ENCODE data around the gene PRKAR1B.
"Not testable (repeated sequence)": the region's sequence is repeated elsewhere in the genome, so short reads cannot be mapped to it uniquely, and the experiment has no call there.

Gene PRKAR1B

DNA sequence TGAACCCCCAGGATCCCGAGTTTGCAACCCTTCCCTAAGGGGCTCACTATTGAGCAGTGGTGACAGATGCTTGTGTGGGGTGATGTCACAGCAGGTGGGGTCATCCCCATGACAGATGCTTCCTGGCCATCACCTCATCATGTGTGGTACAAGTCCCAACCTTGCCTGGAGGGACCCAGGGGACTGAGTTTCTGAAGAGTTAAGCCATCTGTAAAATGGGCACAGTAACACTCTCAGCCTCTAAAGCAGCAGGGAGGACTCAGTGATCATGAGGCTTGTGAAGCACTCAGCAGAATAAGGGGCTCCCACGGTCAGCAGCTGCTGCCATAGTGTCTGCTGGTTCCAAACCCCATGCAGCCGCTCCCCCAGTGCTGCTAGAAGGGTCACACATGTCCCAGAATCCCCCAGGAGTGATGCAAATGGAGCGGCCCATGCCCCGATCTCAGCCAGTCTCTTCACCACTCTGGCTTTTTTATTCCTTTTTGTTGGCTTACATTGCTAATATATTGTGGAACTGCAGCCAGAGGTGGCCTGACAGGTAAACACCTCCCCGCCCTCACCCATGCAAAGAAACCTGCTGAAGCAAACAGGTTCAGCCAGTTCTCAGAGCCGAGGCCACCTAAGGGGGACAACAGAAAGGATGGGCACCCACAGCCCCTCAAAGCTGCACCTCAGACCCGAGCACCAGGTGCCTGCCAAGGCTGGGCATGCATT is 105.4 kb downstream of the PRKAR1B start:
- DNase-seq (ENCODE audit: low spot score): no peak

DNA sequence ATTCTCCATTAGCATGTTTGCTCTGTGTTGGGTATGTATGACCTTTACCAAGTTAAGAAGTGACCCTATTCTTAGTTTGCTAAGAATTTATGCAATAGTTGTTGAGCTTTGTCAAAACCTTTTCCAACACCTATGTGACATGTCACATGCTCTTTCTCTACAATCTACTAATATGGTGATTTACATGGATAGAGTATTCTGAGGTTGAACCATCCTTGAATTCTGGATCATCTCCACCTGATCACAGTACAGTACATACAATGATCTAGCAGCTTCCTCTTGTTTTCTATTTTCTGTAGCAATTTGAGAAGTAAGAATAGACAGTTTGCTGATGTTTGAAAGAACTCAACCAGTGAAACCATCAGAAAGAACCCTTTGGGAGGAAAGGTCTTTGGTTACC is 106.2 kb downstream of the PRKAR1B start:
- no peak for DNase-seq (ENCODE audit: low spot score)

DNA sequence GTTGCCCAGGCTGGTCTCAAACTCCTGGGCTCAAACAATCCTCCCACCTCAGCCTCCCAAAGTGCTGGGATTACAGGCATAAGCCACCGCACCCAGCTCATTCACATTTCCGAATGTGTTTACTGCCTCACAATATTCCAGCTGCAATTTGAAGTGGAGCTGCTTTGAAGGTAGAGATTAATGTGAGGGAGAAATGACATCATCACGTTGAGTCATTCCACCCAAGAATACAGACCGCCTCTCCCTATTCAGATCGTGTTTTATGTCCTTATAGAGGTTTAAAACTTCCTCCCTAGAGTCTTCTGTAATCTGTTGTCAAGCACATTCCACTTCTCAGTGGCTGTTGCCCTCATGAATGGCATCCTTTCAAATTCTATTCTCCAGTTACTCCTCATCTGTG is 107.0 kb downstream of the PRKAR1B start:
- DNase-seq (ENCODE audit: low spot score): peak; percentile 90

DNA sequence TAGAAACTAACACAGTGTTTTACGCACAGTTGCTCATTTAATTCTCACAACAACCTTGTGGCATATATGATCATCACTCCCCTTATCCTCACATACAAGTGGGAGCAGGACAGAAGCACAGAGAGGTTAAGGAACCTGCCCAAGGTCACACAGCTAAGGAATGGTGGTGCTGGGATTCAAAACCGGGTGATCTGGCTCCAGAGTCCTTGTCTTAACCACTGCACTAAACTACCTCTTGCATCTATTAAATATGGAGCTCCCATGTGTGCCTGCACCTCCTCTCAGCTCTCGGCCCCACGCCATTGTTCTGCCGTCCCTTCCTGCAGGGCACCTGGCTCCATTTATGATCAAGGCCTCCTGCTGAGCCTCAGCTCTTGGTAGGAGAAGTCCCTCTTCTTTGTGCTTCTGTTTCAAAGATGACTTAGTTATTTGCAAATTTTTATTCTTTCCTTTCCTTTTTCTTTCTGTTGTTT is 107.7 kb downstream of the PRKAR1B start:
- no peak for DNase-seq (ENCODE audit: low spot score)

DNA sequence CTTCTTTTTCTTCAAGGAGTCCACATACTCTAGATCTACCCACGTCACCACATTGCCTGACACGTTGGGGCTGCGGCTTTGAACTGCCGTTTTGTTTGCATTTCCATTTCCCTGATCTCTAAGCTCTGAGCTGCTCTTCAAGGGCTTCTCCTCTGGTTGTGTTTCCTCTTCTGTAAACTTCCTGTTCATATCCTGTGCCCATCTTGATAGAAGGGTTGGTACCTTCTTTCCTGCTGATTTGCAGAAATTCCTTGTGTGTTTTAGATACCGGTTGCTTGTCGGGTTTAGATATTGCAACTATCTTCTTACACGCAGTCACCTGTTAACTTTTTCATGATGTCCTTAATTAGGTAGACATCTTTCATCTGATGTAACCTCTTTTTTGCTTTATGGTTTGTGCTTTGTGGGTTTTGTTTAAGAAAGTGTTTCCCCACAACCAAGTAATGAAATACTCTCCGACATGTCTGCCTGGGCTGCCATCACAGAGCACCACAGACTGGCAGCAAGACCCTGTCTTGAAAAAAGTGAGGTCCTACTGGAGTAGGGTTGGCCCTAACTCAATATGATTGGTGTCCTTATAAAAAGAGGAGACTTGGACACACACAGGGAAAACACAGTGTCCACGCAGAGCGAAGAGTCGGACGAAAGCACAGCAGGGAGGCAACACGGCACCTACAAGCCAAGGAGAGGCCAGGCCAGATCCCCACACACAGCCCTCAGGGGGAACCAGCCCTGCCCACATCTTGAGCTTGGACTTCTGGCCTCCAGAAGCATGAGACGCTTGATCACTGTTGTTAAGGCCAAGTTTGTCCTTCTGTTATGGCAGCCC is 108.3 kb downstream of the PRKAR1B start:
- DNase-seq (ENCODE audit: low spot score): no peak

DNA sequence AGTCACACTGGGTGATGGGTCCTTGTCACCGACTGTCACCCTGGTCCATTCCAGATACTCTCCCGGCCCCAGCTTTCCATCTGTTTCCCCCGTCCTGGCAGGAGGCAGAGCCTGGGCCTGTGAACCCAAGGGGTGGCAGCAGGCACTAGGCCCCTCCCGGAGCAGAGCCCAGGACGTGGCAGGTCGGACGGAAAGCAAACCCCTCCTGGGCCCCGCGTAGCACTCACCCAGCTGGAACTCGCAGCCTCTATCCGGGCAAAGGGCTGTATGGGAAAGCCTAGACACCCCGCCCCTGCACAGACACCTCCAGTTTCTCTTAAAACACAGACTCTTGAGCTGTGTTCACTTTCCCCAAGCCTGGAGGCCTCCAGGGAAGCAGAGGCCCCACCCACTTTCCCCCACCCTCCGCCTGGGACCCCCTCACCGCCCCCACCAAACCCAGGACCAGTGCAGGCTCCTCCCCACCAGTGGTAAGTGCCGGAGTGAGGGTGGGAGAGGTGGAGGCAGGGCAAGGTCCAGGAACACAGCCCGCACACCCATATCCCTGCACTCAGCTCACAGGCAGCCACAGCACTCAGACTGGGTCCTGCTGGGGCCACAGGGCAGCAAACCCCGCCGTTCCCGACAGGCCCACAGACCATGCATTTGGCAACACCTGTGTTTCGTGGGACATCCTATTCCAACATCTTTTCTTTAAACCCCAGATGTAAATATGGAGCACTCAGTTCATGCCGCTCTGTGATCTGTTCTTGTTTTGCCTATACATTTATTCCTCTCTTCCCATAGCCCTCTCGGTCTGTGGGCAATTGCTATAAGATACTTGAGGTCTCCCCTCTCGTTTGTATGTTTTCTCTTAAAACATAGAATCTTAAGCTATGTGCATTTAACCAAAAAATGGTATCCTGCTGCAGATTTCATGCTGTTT is 109.2 kb downstream of the PRKAR1B start:
- DNase-seq (ENCODE audit: low spot score): no peak

DNA sequence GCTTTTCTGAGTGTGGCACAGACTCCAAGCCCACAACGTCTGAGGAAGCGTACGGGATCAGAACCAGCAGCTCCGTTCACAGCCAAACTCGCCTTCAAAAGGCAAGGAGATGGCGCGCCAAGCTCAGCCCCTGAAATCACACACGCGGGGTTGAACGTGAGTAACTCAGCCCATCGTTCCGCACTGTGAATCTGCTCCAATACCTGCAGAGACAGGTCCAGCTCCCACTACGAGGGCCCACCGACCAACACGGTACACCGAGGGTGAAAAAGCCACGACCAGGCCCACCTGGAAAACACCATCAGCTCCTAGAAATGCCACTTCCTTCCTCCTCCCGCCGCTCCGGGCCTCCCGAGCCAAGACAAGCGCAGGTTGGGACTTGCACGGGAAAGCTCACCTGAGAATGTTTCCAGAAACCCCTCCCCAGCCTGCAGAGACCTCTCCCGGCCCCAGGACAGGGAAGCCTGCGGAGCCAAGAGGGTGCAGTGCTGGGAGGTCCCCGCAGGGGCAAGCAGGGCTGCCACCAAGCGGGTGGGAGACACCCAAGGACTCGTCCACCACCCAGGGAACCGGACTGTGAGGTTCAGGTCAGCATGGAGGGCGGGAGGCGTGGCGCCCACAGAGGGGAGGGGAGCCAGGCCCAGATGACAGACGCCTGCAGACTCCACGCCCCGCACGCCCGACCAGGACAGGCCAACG is 113.5 kb downstream of the PRKAR1B start:
- no peak for DNase-seq (ENCODE audit: low spot score)

DNA sequence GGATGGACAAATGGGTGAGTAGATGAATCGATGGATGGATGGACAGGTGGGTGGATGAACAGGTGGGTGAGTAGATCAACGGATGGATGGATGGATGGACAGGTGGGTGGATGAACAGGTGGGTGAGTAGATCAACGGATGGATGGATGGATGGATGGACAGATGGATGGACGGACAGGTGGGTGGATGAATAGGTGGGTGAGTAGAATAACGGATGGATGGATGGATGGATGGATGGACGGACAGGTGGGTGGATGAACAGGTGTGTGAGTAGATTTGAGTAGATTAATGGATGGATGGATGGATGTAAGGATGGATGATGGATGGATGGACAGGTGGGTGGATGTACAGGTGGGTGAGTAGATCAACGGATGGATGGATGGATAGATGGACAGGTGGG is 115.2 kb downstream of the PRKAR1B start:
- not testable (repeated sequence) for DNase-seq (ENCODE audit: low spot score)

DNA sequence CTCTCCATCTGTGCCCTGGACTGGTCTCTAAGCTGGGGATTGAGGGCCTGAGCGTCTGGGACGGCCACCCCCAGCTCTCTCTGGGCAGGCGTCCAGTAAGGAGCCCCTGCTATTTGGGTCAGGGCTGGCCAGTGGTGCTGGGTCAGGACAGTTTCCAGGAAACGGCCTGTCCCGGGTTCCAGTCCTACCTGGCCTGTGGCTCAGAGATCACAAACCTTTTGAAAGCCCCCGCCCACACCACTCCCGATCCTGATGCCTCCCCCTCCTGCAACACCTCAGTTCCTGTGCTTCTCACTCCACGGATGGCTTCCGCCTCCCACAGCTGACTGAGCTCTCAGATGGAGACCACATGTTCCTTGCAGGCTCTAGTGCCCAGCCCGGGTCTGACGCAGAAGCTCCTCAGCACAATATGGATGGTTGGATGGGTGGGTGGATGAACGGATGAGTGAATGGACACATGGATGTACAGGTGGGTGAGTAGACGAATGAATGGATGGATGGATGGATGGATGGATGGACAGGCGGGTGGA is 115.7 kb downstream of the PRKAR1B start:
- no peak for DNase-seq (ENCODE audit: low spot score)

DNA sequence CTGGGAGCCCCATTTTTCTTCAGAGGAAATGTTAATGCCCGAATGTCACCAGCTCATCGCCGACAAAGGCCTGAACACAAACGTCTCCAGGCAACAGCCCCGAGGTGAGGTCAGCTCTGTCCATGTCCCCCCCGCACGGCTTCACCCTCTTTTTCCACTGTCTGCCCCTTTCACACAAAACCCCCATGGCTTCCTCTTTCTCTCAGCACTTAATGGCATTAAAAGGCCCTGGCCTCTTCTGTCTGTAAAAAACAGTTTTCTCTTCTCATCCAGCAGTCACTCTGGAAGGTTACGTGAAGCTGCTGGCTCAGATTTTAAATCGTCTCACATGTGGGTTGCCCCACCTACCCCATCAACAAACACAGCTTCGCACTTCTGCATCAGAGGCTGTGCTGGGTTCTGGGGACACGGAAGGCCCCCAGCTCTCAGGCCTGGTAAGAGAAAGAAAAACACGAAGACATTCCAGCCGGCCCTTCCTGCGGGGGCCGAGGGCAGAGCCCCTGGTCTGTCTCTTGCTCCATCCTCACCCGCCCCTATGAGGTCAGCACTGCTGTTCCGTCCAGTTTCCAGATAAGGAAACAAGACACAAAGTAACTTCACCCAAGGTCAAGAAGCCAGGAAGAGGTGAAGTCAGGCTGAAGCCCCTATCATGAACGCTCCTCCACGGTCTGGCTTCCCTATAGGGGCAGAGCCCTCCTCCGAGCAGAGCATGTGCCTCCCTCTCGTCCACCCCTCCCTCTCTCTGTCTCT is 116.4 kb downstream of the PRKAR1B start:
- DNase-seq (ENCODE audit: low spot score): peak; percentile 84

DNA sequence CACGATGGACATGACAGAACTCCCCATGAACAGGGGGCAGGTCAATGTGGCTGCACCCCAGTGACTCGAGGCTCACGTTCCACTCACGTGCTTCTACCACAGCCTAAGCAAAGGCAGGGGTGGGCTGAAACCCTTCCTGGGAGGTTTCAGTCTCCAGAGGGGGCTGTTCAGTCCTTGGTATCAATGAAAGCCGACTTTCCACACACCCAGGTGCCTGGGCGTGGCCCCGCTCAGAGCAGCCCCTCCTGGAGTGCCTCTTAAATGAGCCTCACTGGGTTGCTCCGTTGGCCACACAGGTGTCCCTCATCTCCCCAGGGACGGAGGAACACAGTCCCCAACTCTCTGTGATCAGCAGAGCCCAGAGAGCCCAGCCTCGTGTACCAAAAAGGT is 116.9 kb downstream of the PRKAR1B start:
- no peak for DNase-seq (ENCODE audit: low spot score)

DNA sequence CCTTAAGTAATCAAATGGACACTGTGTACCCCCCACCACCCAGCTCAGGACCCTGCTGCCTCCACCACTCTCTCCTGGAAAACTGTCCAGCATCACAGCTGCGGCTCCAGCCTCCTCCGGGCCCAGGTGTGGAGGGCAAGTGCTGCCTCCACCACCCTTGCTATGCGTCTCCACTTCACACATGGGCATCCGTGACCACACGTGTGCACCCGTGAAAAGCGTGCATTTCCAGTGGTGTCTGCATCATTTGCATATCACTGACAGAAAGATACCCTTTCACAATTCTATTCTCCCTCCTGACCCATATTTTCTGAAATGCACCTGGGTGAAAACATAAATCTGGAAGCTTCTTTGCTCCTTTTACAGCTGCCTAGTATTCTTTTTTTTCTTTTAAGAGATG is 117.7 kb downstream of the PRKAR1B start:
- DNase-seq (ENCODE audit: low spot score): no peak

DNA sequence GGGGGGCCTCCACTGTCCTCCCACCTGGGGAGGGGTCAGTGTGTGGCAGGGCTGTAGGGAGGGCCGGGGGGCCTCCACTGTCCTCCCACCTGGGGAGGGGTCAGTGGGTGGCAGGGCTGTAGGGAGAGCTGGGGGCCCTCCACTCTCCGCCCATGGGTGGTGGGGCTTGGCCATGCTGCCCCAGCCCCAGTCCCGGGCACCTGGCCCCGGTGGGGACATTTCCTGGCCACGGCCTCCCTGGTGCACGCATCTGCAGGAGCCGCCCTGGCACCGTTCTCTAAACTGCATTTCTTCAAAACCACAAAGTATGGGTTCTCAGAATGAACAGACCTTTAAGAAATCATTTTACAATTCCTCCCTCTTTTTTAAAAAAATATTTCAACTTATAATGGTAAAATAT is 118.1 kb downstream of the PRKAR1B start:
- no peak for DNase-seq (ENCODE audit: low spot score)

DNA sequence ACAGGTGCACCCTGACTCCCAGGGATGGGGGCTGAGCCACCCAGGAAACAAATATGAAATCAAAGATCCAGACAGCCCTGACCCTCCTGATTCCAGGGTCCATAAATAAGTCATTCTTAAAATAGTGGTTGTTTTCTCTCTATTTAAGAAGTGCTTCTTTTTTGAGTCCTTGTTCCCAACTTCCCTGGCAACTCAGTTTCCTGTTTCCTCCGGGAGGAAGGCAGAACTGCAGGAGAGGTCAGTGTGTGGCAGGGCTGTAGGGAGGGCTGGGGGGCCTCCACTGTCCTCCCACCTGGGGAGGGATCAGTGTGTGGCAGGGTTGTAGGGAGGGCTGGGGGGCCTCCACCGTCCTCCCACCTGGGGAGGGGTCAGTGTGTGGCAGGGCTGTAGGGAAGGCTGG is 118.7 kb downstream of the PRKAR1B start:
- no peak for DNase-seq (ENCODE audit: low spot score)

DNA sequence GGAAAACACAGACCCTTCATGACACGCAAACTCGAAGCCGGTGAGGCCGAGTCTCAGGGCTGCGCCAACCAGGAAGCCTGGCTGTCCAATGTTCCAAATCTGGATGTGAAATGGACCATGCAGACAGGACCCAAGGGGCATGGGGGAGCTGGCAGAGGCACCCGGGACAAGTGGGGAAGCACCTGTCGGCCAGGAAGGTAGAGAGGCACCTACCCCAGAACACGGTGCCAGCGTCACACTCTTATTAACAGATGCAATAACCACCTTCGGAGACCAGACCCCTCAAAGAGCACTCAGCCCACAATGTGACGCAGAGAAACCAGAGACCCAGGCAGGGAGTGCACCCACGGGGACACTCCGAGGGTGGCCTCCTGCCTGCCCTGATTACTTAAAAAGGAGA is 119.1 kb downstream of the PRKAR1B start:
- DNase-seq (ENCODE audit: low spot score): no peak

DNA sequence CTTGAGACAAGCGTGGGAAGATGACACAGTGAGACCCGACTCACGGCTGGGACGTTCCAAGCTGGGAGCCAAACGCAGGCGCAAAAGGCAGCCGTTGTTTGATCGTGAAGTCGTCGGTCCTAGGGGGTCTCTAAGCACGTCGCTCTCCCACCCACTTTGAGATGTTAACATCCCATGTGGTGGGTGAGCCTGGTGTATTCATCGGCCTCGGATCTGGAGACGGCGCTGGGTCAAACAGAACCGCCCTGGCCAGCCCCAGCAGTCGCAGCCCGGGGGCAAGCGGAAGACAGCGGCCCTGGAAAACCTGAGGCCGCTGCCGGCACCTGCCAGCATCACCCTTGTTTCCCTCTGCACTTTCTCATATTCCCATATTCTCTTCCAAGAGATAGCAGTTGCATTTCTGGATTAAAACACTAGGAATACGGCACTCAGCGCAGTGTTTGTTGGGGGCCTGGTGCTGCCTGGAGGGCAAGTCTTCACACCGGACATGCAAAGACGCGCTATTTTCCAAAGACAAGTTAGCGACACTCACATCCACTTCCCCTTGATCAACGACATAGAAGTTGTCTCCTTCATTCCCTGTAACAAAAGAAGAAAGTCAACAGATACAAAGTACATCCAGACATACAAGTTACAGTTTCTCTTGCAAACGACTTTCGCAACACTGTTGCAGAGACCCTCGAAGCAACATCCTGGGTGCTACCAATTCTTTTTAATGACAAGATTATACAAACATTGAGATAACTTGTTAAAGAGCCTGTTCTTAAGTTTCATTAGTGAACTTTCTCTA is 121.2 kb downstream of the PRKAR1B start:
- no peak for DNase-seq (ENCODE audit: low spot score)

DNA sequence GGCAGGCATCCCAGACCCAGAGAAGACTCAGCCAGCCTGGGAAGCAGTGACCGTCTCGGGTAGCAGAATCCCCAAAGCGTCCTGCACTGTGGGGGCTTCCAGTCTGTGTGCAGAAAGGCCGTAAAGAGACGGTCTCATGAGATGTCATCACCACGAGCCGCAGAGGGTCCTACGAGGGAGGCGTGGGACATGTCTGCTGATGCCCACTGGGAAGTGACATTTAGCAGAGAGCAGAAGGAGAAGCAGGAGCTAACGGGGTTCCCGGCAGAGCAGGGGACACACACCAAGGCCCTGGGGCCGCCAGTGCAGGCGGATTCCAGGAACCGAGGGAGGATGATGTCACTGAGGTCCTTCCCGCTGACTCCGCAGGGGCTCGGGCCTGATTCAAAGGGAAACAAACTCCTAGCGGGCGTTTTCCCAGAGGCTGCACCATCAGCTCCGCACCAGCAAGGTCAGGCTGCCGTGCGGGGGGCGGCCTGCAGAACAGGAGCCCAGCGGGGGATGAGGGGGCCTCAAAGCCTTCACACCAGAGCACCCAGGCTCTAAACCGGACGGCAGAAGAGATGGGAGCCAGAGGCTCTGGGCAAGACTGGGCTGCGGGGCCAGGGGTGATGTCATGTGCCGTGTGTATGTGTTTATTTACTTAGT is 122.1 kb downstream of the PRKAR1B start:
- DNase-seq (ENCODE audit: low spot score): peak; percentile 63

DNA sequence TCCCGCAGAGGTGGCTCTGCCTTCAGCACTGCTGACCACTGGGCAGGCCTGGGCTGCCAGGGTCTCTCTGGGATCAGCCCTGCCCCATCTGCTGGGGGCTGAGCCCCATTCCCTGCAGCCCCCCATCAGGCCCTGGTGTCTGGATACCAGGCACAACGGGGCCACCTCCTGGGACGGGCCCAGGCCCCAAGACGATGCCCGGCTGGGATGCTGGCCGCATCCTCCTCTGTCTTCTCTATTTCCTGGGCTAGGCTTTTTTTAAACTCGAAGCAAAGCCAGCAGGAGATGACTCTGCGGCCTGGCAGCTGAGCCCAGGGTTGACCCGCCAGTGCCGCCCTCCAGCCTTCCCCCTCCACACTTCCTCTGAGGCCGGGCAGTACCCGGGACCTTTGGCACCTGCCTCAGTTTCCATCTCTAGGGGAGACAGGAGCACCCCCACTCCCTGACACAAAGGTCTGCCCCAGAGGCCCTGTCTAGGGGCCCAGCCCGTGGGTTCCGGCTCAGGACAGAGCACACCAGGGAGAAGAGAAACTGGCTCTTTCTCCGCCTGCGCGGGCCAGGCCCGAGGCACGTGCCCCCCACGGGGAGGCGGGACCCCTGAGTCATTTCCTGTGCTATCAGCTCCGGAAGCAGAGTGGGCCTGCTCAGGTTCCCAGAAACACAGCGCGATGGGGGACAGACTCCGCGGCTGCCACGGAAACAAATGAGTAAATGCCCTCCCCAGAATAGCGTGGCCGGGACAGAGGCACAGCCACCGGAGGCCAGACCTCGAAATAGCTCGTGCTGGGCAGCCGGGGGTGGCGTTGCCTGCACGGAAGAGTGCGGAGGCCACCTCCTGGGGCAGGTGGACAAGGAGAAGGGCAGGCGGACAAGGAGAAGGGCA is 122.8 kb downstream of the PRKAR1B start:
- DNase-seq (ENCODE audit: low spot score): peak; percentile 98
